Fibroblast of the conjunctiva (primary cell): ENCODE measurements around the gene OSBPL3.

ENCODE experiments used
- DNase-seq: peaks from one replicate; pipeline ENCODE4 v3.0.0-alpha.2; 2010; ENCODE audit warnings: low read depth

OSBPL3 gene

GRCh38 chr7:24862461-24862860 is 117.5 kb downstream of the OSBPL3 start:
- no peak for DNase-seq

GRCh38 chr7:24861336-24861735 is 118.6 kb downstream of the OSBPL3 start:
- DNase-seq, result no peak

- no peak for DNase-seq
Measured at GRCh38 chr7:24860611-24861010, 119.4 kb downstream of the OSBPL3 start.

- no peak for DNase-seq
Measured at GRCh38 chr7:24858108-24858977, 121.6 kb downstream of the OSBPL3 start.

GRCh38 chr7:24857623-24858022 is 122.4 kb downstream of the OSBPL3 start:
- no peak for DNase-seq

- no peak for DNase-seq
Measured at GRCh38 chr7:24854866-24855265, 125.1 kb downstream of the OSBPL3 start.

GRCh38 chr7:24851786-24852185 is 128.2 kb downstream of the OSBPL3 start:
- DNase-seq, result no peak

- DNase-seq, result no peak
Measured at GRCh38 chr7:24848878-24849277, 131.1 kb downstream of the OSBPL3 start.

- no peak for DNase-seq
Measured at GRCh38 chr7:24847754-24848153, 132.2 kb downstream of the OSBPL3 start.

- DNase-seq, result no peak
Measured at GRCh38 chr7:24843821-24844434, 136.1 kb downstream of the OSBPL3 start.

- no peak for DNase-seq
Measured at GRCh38 chr7:24842449-24843241, 137.3 kb downstream of the OSBPL3 start.

- no peak for DNase-seq
Measured at GRCh38 chr7:24842029-24842428, 137.9 kb downstream of the OSBPL3 start.

- no peak for DNase-seq
Measured at GRCh38 chr7:24840563-24840962, 139.4 kb downstream of the OSBPL3 start.

GRCh38 chr7:24836084-24836483 is 143.9 kb downstream of the OSBPL3 start:
- DNase-seq, result no peak

- DNase-seq, result no peak
Measured at GRCh38 chr7:24835643-24836042, 144.3 kb downstream of the OSBPL3 start.

- DNase-seq, result no peak
Measured at GRCh38 chr7:24834128-24834798, 145.7 kb downstream of the OSBPL3 start.

- DNase-seq, result no peak
Measured at GRCh38 chr7:24833549-24833948, 146.4 kb downstream of the OSBPL3 start.

GRCh38 chr7:24831240-24831639 is 148.7 kb downstream of the OSBPL3 start:
- DNase-seq, result no peak

GRCh38 chr7:24830440-24831050 is 149.4 kb downstream of the OSBPL3 start:
- no peak for DNase-seq

GRCh38 chr7:24829787-24830186 is 150.2 kb downstream of the OSBPL3 start:
- DNase-seq, result no peak

- DNase-seq, result no peak
Measured at GRCh38 chr7:24828891-24829661, 150.9 kb downstream of the OSBPL3 start.
